Measurements from ENCODE around the gene DEUP1.
A peak's percentile ranks its signal among the peaks of the same experiment; 100 is the strongest.

The DEUP1 gene

GRCh38 chr11:93350835-93351234, 20.3 kb downstream of the DEUP1 start:
- no peak overlapping the region for H3K4me3 ChIP-seq (ENCODE audit: low read depth, low read length)
- DNase-seq (ENCODE audit: low read depth): no peak
- no peak for TF ChIP-seq CTCF (conservative IDR thresholded peaks at IDR 0.05; ENCODE audit: low read depth, low read length)

DNA sequence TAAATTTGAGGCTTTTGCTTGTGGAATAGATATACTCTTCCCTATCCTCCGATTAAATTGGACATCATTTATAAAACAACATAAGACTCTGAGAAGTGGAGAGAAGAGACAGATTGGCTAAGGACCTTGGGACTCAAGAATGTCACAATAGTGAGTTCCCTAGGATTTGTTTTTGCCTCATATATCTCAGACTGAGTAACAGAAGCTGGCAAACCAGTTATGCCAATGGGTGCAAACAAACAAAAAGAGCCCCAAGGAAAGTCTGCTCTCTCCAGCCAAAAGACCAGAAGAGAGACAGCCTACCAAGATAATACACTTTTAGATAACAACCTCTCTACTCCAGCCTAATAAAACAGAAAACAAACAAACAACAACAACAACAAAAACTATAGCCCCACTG, 28.9 kb downstream of the DEUP1 start:
- no peak for DNase-seq (ENCODE audit: low read depth)
- no peak for TF ChIP-seq CTCF (conservative IDR thresholded peaks at IDR 0.05; ENCODE audit: low read depth, low read length)
- no peak overlapping the region for H3K4me3 ChIP-seq (ENCODE audit: low read depth, low read length)

- no peak for TF ChIP-seq CTCF (conservative IDR thresholded peaks at IDR 0.05; ENCODE audit: low read depth, low read length)
- no peak overlapping the region for H3K4me3 ChIP-seq (ENCODE audit: low read depth, low read length)
- no peak for DNase-seq (ENCODE audit: low read depth)
Observed at GRCh38 chr11:93361435-93361834, 30.9 kb downstream of the DEUP1 start.

DNA sequence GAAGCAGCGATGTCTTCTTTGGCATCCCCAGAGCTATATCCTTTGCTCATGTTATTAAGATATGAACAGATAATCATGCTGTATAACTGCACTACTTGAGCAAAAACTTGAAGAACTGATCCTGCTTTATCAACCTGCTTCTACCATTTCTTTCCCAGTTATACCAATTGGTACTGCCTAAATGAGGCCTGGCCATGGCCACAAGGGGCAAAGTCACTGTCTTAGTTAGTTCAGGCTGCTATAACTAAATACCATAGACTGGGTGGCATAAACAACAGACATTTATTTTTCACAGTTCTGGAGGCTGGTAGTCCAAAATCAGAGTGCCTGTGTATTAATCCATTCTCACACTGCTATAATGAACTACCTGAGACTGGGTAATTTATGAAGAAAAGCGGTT, 37.5 kb downstream of the DEUP1 start:
- no peak for DNase-seq (ENCODE audit: low read depth)
- no peak overlapping the region for H3K4me3 ChIP-seq (ENCODE audit: low read depth, low read length)
- TF ChIP-seq CTCF (conservative IDR thresholded peaks at IDR 0.05; ENCODE audit: low read depth, low read length): no peak

- TF ChIP-seq CTCF (conservative IDR thresholded peaks at IDR 0.05; ENCODE audit: low read depth, low read length): no peak
- peak; percentile 25 for DNase-seq (ENCODE audit: low read depth)
- H3K4me3 ChIP-seq (ENCODE audit: low read depth, low read length): no peak overlapping the region
Observed at GRCh38 chr11:93370260-93370659, 39.7 kb downstream of the DEUP1 start.

GRCh38 chr11:93389737-93390136, 59.2 kb downstream of the DEUP1 start:
- H3K4me3 ChIP-seq (ENCODE audit: low read depth, low read length): no peak overlapping the region
- TF ChIP-seq CTCF (conservative IDR thresholded peaks at IDR 0.05; ENCODE audit: low read depth, low read length): no peak
- no peak for DNase-seq (ENCODE audit: low read depth)

- no peak for DNase-seq (ENCODE audit: low read depth)
- TF ChIP-seq CTCF (conservative IDR thresholded peaks at IDR 0.05; ENCODE audit: low read depth, low read length): no peak
- H3K4me3 ChIP-seq (ENCODE audit: low read depth, low read length): no peak overlapping the region
Observed at GRCh38 chr11:93392867-93393266, 62.3 kb downstream of the DEUP1 start.
